ENCODE results near the gene TARBP1. TPM values are rescaled to one million over a fixed set of nuclear protein-coding genes. Genes with fewer than 3 reads are reported as not detected.
"Not testable (repeated sequence)": the region's sequence is repeated elsewhere in the genome, so short reads cannot be mapped to it uniquely, and the experiment has no call there.

Gene TARBP1
- total RNA-seq, 4 donors from 2014 or later, result 0.88 to 79.8 (median 21.2) TPM

GRCh38 chr1:234525099-234525799 is 46.3 kb upstream of the TARBP1 start:
- DNase-seq, result no peak
- TF ChIP-seq CTCF (IDR thresholded peaks at IDR 0.05) (no peak), POLR2A (IDR thresholded peaks at IDR 0.05) (no peak)
- Histone ChIP-seq H3K27ac (peak overlapping the region; percentile 7 to 98), H3K27me3 (no peaks in the 10 kb centered on the region), H3K36me3 (no peaks in the 10 kb centered on the region), H3K4me1 (no peaks in the 10 kb centered on the region), H3K9me3 (no peaks in the 10 kb centered on the region), H3K4me3 (no peak overlapping the region)
- intact Hi-C loops (cut with DNase I; ENCODE audit: low total_unique reads), result no loop called here

DNA sequence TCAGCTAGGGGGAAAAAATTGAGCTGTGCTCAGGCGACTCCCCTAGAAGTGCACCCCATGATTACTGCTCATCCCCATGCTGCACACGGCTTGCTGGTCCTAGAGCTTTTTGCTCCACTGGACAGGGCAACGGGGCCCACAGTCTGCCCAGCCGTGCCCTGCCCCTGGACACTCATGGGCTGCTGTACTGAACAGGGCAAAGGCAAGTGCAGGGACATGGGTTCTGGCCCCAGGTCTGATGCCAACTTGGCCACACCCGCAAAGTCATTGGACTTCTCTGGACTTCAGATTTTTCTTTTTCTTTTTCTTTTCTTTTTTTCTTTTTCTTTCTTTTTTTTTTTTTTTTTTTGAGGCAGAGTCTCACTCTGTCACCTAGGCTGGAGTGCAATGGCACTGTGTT is 42.9 kb upstream of the TARBP1 start:
- Histone ChIP-seq H3K4me1 (no peaks in the 10 kb centered on the region), H3K36me3 (no peaks in the 10 kb centered on the region), H3K9me3 (no peaks in the 10 kb centered on the region), H3K27me3 (no peaks in the 10 kb centered on the region), H3K4me3 (no peak overlapping the region), H3K27ac (peak overlapping the region; percentile 23 to 98)
- DNase-seq, result no peak
- intact Hi-C loops (cut with DNase I; ENCODE audit: low total_unique reads), result no loop called here
- TF ChIP-seq POLR2A (IDR thresholded peaks at IDR 0.05) (no peak), CTCF (IDR thresholded peaks at IDR 0.05) (no peak)

GRCh38 chr1:234520908-234521817 is 42.2 kb upstream of the TARBP1 start:
- TF ChIP-seq CTCF (IDR thresholded peaks at IDR 0.05), result no peak
- TF ChIP-seq POLR2A (IDR thresholded peaks at IDR 0.05), result no peak
- peak overlapping the region in 1 of 2 donors; percentile 98 for H3K27ac ChIP-seq

GRCh38 chr1:234519506-234519905 is 40.5 kb upstream of the TARBP1 start:
- no peaks in the 10 kb centered on the region for H3K9me3 ChIP-seq
- peaks cover 0 to 5% of the 10 kb centered on the region in 2 donors for H3K4me1 ChIP-seq
- no peaks in the 10 kb centered on the region for H3K27me3 ChIP-seq
- H3K36me3 ChIP-seq, result no peaks in the 10 kb centered on the region
- H3K4me3 ChIP-seq, result no peak overlapping the region
- intact Hi-C loops (cut with DNase I; ENCODE audit: low total_unique reads), result no loop called here
- H3K27ac ChIP-seq, result peak overlapping the region; percentile 3 to 80
- no peak for DNase-seq
- TF ChIP-seq POLR2A (IDR thresholded peaks at IDR 0.05) (no peak), CTCF (IDR thresholded peaks at IDR 0.05) (no peak)

More at GRCh38 chr1:234520908-234521817, 42.2 kb upstream of the TARBP1 start:
- Histone ChIP-seq H3K4me3 (no peak overlapping the region), H3K36me3 (no peaks in the 10 kb centered on the region), H3K4me1 (no peaks in the 10 kb centered on the region), H3K27me3 (no peaks in the 10 kb centered on the region), H3K9me3 (no peaks in the 10 kb centered on the region)
- DNase-seq, result no peak
- intact Hi-C loops (cut with DNase I; ENCODE audit: low total_unique reads), result no loop called here

DNA sequence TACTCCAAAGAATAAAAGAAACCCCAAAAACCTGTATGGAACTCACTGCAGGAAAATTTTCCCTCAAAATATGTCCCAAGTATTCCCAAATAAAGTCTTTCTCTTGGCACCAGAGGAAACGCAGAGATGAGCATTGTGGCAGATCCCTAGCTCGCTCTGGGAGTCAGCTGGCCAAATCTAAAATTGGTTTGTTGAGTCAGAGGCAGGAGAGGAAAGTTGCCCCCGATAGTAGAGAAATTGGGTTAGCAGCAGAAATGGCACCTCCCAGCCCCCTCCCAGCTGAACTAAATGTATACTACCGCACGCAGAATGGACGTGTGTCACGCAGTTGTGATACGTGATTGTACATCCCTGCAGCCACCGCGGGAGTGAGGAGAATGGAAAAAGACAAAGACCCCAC is 39.9 kb upstream of the TARBP1 start:
- Histone ChIP-seq H3K9me3 (no peaks in the 10 kb centered on the region), H3K27me3 (no peaks in the 10 kb centered on the region), H3K4me1 (peaks cover 0 to 5% of the 10 kb centered on the region in 2 donors), H3K36me3 (no peaks in the 10 kb centered on the region), H3K27ac (peak overlapping the region; percentile 3 to 80), H3K4me3 (no peak overlapping the region)
- no peak for DNase-seq
- TF ChIP-seq POLR2A (IDR thresholded peaks at IDR 0.05), result no peak
- TF ChIP-seq CTCF (IDR thresholded peaks at IDR 0.05), result no peak
- intact Hi-C loops (cut with DNase I; ENCODE audit: low total_unique reads), result no loop called here

DNA sequence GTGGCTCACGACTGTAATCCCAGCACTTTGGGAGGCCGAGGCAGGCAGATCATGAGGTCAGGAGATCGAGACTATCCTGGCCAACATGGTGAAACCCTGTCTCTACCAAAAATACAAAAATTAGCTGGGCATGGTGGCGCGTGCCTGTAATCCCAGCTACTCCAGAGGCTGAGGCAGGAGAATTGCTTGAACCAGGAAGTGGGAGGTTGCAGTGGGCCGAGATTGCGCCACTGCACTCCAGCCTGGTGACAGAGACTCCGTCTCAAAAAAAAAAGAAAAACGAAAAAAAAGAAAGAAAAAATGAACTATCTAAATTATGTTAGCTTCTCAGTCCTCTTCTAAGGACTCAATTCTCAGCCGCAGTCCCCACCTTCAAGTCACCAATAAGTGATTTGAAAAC is 39.1 kb upstream of the TARBP1 start:
- H3K27ac ChIP-seq, result peak overlapping the region in 1 of 2 donors; percentile 80

More for the DNA sequence above, 39.1 kb upstream of the TARBP1 start:
- H3K4me1 ChIP-seq; H3K36me3 ChIP-seq; H3K4me3 ChIP-seq; intact Hi-C loops (cut with DNase I; ENCODE audit: low total_unique reads); H3K9me3 ChIP-seq; DNase-seq; H3K27me3 ChIP-seq: not testable (repeated sequence)

Data from uterus (tissue), 4 donors.